SU-DHL-6 (cell line): ENCODE data around the gene CHKA.

ENCODE experiments used
- H2AFZ ChIP-seq: fragments of 200-600 bp; sonication (generic); 2 replicates; pipeline ENCODE4 v1.6.1; 2014; ENCODE audit warnings: low read depth, mild to moderate bottlenecking, moderate library complexity, mixed read lengths, antibody characterized with exemption, low read length; ENCODE audit not compliant: severe bottlenecking
- H3F3A ChIP-seq: fragments of 200-600 bp; shearing (Covaris generic); 2 replicates; pipeline ENCODE4 v1.6.0; 2016; ENCODE audit warnings: antibody characterized with exemption, mild to moderate bottlenecking; ENCODE audit not compliant: insufficient read depth
- H3K27ac ChIP-seq: fragments of 200-600 bp; sonication (generic); 2 replicates; pipeline ENCODE4 v1.5.1; 2016; ENCODE audit warnings: low read depth, mild to moderate bottlenecking, low read length, moderate library complexity, mixed read lengths
- H3K27me3 ChIP-seq: fragments of 200-600 bp; sonication (generic), shearing (Covaris generic); 2 replicates; pipeline ENCODE4 v1.6.0; 2014; ENCODE audit warnings: mild to moderate bottlenecking, low read length
- H3K36me3 ChIP-seq: fragments of 200-600 bp; sonication (generic); 2 replicates; pipeline ENCODE4 v1.6.1; 2014; ENCODE audit warnings: mild to moderate bottlenecking, low read length, mixed read lengths
- H3K4me2 ChIP-seq: fragments of 300-600, 200-600 bp; shearing (Covaris generic), sonication (generic); 2 replicates; pipeline ENCODE4 v1.6.0; 2014; ENCODE audit warnings: low read length, low read depth, mild to moderate bottlenecking; ENCODE audit not compliant: poor library complexity, severe bottlenecking
- H3K4me3 ChIP-seq: fragments of 200-600 bp; sonication (generic); 2 replicates; pipeline ENCODE4 v1.5.1; 2014; ENCODE audit warnings: antibody characterized with exemption, low read length, mild to moderate bottlenecking, mixed read lengths; ENCODE audit not compliant: insufficient read depth, poor library complexity, severe bottlenecking
- H3K79me2 ChIP-seq: fragments of 200-600 bp; sonication (generic); 2 replicates; pipeline ENCODE4 v1.6.1; 2014; ENCODE audit warnings: mild to moderate bottlenecking, low read length, moderate library complexity; ENCODE audit not compliant: insufficient read depth
- H3K9ac ChIP-seq: fragments of 200-600 bp; sonication (generic); 2 replicates; pipeline ENCODE4 v1.7.0; 2014; ENCODE audit warnings: mild to moderate bottlenecking, low read length
- H3K9me2 ChIP-seq: fragments of 200-600 bp; sonication (generic); replicated peaks from 2 replicates; pipeline ENCODE4 v1.6.1; 2014; ENCODE audit warnings: low read length; ENCODE audit not compliant: insufficient read depth
- H3K9me3 ChIP-seq: fragments of 200-600 bp; sonication (generic); 2 replicates; pipeline ENCODE4 v1.6.1; 2014; ENCODE audit warnings: low read length, mixed read lengths; ENCODE audit not compliant: insufficient read depth
- H4K20me1 ChIP-seq: fragments of 200-600 bp; sonication (generic); 2 replicates; pipeline ENCODE4 v1.6.1; 2014; ENCODE audit warnings: low read depth, mild to moderate bottlenecking, antibody characterized with exemption, low read length, moderate library complexity, mixed read lengths
- EZH2phosphoT487 ChIP-seq: fragments of 200-600 bp; sonication (generic), shearing (Covaris generic); conservative IDR thresholded peaks from 2 replicates; pipeline ENCODE4 v1.6.1; 2018; ENCODE audit warnings: mild to moderate bottlenecking, antibody characterized with exemption, low read length, moderate library complexity, mixed read lengths
- TF ChIP-seq, protein P1 (sequence below): fragments of 200-600 bp; sonication (generic); IDR thresholded peaks from one replicate; pipeline ENCODE4 v1.5.1; 2017; ENCODE audit warnings: antibody characterized with exemption, mild to moderate bottlenecking, low read length, moderate library complexity; ENCODE audit not compliant: insufficient read depth, poor library complexity, severe bottlenecking

CHKA gene

DNA sequence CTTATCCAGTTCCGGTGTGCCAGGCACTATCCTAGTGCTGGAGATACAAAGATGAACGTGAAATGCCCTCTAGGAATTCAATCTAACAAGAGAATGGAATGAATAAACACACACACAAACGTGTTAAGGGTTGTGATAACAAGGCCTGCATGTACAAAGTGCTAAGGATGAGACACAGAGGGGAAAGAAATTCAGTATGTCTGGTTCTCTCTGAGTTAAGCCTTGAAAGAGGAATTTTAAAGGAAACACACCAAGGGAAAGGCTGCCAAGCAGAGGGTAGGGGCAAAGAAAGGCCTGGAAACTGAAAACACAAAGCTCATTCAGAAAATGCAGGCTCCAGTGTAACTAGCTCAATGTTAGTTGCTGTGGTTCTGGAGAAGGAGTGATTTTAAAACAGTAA, 4.2 kb downstream of the CHKA start:
- no peak overlapping the region for H3K9ac ChIP-seq
- no peak overlapping the region for H2AFZ ChIP-seq
- no peak overlapping the region for H3K4me2 ChIP-seq
- peaks cover 8% of the 10 kb centered on the region for H3F3A ChIP-seq
- H3K36me3 ChIP-seq, result no peaks in the 10 kb centered on the region
- no peak for TF ChIP-seq EZH2phosphoT487
- TF ChIP-seq, protein P1, sequence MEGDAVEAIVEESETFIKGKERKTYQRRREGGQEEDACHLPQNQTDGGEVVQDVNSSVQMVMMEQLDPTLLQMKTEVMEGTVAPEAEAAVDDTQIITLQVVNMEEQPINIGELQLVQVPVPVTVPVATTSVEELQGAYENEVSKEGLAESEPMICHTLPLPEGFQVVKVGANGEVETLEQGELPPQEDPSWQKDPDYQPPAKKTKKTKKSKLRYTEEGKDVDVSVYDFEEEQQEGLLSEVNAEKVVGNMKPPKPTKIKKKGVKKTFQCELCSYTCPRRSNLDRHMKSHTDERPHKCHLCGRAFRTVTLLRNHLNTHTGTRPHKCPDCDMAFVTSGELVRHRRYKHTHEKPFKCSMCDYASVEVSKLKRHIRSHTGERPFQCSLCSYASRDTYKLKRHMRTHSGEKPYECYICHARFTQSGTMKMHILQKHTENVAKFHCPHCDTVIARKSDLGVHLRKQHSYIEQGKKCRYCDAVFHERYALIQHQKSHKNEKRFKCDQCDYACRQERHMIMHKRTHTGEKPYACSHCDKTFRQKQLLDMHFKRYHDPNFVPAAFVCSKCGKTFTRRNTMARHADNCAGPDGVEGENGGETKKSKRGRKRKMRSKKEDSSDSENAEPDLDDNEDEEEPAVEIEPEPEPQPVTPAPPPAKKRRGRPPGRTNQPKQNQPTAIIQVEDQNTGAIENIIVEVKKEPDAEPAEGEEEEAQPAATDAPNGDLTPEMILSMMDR, result no peak
- peaks cover 7% of the 10 kb centered on the region; the same call in 1 of the 2 replicates for H4K20me1 ChIP-seq
- no peak overlapping the region for H3K27ac ChIP-seq
- H3K27me3 ChIP-seq, result no peaks in the 10 kb centered on the region
- peaks cover 80% of the 10 kb centered on the region for H3K79me2 ChIP-seq
- H3K4me3 ChIP-seq, result no peak overlapping the region
- H3K9me3 ChIP-seq, result no peaks in the 10 kb centered on the region
- no peaks in the 10 kb centered on the region for H3K9me2 ChIP-seq

DNA sequence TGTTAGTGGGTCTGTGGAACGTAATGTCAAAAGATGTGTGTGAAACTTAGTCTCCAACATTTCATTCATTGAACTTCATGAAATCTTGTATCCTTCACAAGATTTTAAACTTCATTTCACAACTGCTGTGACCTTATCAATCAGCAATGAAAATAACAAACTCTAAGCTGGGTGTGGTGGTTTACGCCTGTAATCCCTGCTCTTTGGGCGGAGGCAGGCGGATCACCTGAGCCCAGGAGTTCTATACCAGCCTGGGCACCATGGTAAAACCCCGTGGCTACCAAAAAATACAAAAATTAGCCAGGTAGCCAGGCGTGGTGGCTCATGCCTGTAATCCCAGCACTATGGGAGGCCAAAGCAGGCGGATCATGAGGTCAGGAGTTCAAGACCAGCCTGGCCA, 5.1 kb downstream of the CHKA start:
- peaks cover 8% of the 10 kb centered on the region for H3F3A ChIP-seq
- H3K9me2 ChIP-seq, result no peaks in the 10 kb centered on the region
- H3K9ac ChIP-seq, result no peak overlapping the region
- H3K79me2 ChIP-seq, result peaks cover 87% of the 10 kb centered on the region
- no peaks in the 10 kb centered on the region for H3K9me3 ChIP-seq
- TF ChIP-seq, protein P1, result no peak
- no peak for TF ChIP-seq EZH2phosphoT487
- no peak overlapping the region for H3K4me3 ChIP-seq
- no peak overlapping the region for H3K4me2 ChIP-seq
- no peaks in the 10 kb centered on the region for H3K27me3 ChIP-seq
- no peaks in the 10 kb centered on the region for H3K36me3 ChIP-seq
- no peak overlapping the region for H2AFZ ChIP-seq
- H4K20me1 ChIP-seq, result peaks cover 7% of the 10 kb centered on the region; the same call in 1 of the 2 replicates
- H3K27ac ChIP-seq, result no peak overlapping the region

DNA sequence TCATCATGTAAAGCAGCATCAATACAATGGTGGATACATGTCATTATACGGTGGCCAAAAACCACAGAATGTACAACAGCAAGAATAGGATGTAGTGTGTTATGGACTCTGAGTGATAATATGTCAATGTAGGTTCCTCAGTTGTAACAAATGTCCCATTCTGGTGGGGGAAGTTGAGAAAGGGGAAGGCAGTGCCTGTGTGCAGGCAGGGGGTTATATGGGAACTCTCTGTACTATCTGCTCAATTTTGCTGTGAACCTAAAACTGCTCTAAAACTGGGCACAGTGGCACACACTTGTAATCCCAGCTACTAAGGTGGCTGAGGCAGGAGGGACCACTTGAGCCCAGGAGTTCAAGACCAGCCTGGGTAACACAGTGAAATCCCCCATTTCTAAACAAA, 5.9 kb downstream of the CHKA start:
- H3K4me2 ChIP-seq, result no peak overlapping the region
- peaks cover 8% of the 10 kb centered on the region for H3F3A ChIP-seq
- H3K9me3 ChIP-seq, result no peaks in the 10 kb centered on the region
- H3K36me3 ChIP-seq, result no peaks in the 10 kb centered on the region
- no peak overlapping the region for H2AFZ ChIP-seq
- no peaks in the 10 kb centered on the region for H3K9me2 ChIP-seq
- no peak for TF ChIP-seq EZH2phosphoT487
- TF ChIP-seq, protein P1, result no peak
- no peak overlapping the region for H3K4me3 ChIP-seq
- peaks cover 7% of the 10 kb centered on the region; the same call in 1 of the 2 replicates for H4K20me1 ChIP-seq
- no peaks in the 10 kb centered on the region for H3K27me3 ChIP-seq
- H3K27ac ChIP-seq, result no peak overlapping the region
- peaks cover 92% of the 10 kb centered on the region for H3K79me2 ChIP-seq
- no peak overlapping the region for H3K9ac ChIP-seq
